Fibroblast of the aortic adventitia (primary cell): Measurements from ENCODE around the gene LCMT1. TPM values are rescaled to one million over a fixed set of nuclear protein-coding genes. Genes with fewer than 3 reads are reported as not detected.
"Not testable (repeated sequence)": the region's sequence is repeated elsewhere in the genome, so short reads cannot be mapped to it uniquely, and the experiment has no call there.

Experiments
- DNase-seq: peaks from one replicate; pipeline ENCODE4 v3.0.0-alpha.2; 2010; ENCODE audit warnings: low read depth
- H3K4me3 ChIP-seq: 2 replicates; pipeline ENCODE4 v1.5.1; 2011; ENCODE audit warnings: low read depth, mild to moderate bottlenecking, control low read depth, low read length, moderate library complexity
- total RNA-seq: library from RNA; depleted of rRNA; stranded (reverse); fragments of >200 nt; gene quantifications from 2 replicates; pipeline ENCODE4 v1.2.3, GENCODE V29; 2012; ENCODE audit warnings: low replicate concordance
- TF ChIP-seq, protein P1 (sequence below): IDR thresholded peaks from 2 replicates; pipeline ENCODE4 v1.5.1; 2011; ENCODE audit warnings: mild to moderate bottlenecking, low read length, control low read depth, inconsistent platforms; ENCODE audit not compliant: insufficient read depth

Gene LCMT1
- total RNA-seq, 1 donor, result 35.3 TPM

DNA sequence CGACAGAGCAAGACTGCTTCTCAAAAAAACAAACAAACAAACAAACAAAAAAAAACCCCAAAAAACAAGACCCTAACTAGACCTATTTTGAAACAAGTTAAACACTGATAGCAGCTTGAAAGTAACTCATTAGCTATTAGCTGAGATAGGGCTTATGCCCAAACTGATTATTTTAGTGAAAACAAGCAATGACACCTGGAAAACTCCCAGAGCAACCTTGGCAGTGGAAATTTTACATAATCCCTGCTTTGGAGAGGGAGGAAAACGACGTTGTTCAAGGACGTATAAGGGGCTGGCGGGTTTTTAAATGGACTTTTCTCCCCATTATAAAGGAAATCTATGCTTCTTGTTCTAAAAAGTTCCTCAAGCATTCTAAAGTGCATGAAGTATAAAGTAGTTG is 59.8 kb downstream of the LCMT1 start:
- TF ChIP-seq, protein P1, sequence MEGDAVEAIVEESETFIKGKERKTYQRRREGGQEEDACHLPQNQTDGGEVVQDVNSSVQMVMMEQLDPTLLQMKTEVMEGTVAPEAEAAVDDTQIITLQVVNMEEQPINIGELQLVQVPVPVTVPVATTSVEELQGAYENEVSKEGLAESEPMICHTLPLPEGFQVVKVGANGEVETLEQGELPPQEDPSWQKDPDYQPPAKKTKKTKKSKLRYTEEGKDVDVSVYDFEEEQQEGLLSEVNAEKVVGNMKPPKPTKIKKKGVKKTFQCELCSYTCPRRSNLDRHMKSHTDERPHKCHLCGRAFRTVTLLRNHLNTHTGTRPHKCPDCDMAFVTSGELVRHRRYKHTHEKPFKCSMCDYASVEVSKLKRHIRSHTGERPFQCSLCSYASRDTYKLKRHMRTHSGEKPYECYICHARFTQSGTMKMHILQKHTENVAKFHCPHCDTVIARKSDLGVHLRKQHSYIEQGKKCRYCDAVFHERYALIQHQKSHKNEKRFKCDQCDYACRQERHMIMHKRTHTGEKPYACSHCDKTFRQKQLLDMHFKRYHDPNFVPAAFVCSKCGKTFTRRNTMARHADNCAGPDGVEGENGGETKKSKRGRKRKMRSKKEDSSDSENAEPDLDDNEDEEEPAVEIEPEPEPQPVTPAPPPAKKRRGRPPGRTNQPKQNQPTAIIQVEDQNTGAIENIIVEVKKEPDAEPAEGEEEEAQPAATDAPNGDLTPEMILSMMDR, result no peak
- H3K4me3 ChIP-seq, result no peak overlapping the region
- no peak for DNase-seq

GRCh38 chr16:25172831-25173230 is 61.3 kb downstream of the LCMT1 start:
- H3K4me3 ChIP-seq, result no peak overlapping the region
- DNase-seq, result no peak
- TF ChIP-seq, protein P1, result no peak

GRCh38 chr16:25174285-25174684 is 62.7 kb downstream of the LCMT1 start:
- DNase-seq, result no peak
- no peak overlapping the region for H3K4me3 ChIP-seq
- TF ChIP-seq, protein P1, result no peak

- H3K4me3 ChIP-seq, result no peak overlapping the region
- TF ChIP-seq, protein P1, result no peak
- DNase-seq, result no peak
Measured at GRCh38 chr16:25176136-25176535, 64.6 kb downstream of the LCMT1 start.

DNA sequence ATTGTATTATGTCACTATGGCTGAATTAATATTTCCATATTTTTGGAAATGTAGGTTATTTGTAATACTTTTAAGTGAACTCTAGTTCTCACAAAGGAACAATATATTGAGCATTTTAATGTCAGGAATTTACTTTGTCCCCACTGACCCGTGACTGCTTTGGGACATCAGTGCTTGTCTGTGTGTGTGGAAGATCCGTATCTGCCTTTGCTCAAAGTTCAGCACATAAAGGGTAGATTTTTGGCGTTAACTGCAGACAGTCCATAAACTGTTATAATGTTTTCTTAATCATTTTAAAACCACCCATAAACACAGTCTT is 65.9 kb downstream of the LCMT1 start:
- TF ChIP-seq, protein P1, result no peak
- no peak overlapping the region for H3K4me3 ChIP-seq
- no peak for DNase-seq

DNA sequence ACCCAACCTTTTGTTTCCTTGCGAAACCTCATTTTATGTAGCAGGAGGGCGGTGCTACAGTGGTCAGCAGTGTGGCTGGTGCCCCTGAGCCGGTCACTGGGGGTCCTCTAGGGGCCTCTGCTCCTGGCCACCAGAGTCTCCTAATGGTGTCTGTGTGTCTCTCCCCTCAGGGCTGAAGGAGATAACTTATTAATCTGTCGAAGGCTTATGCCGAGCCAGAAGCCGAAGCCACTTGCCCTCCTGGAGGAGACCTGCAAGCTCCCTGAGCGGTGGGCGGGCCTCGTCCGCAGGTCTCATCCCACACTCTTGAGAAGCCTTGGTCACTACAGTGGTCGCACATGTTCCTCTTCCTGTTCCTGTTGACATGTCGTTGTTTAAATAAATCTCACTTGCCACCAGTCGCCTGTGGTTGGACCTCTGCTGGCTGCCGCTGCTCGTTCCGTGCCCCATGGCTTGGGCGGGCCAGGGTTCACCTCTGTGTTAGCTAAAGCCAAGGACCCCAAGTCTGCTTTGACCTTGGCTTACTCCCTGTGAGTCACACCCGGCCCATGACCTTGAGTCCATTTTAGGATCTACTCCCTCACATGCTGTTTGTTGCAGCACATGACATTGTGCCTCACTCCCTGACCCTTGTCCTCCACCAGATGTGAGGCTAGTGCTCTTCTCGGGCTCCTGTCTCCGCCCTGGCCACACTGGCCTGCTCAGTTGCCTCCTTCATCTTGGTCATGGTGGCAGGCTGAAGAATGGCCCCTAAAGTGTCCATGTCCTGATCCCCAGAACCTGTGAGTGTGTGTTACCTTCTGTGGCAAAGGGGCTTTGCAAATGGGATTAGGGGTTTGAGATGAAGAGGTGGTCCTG is 66.5 kb downstream of the LCMT1 start:
- H3K4me3 ChIP-seq, result no peak overlapping the region
- no peak for DNase-seq

GRCh38 chr16:25181236-25181635 is 69.7 kb downstream of the LCMT1 start:
- H3K4me3 ChIP-seq, DNase-seq: not testable (repeated sequence)

More for the DNA sequence above, 66.5 kb downstream of the LCMT1 start:
- TF ChIP-seq, protein P1, result no peak
